HG02759 (cell line): ENCODE data around the gene GPR22.

Experiments
- ATAC-seq: cut with Tn5 transposase; IDR thresholded peaks from one replicate; pipeline ENCODE4 v1.9.1; 2021; ENCODE audit warnings: mild to moderate bottlenecking, moderate library complexity; ENCODE audit not compliant: unreplicated experiment

The GPR22 gene

DNA sequence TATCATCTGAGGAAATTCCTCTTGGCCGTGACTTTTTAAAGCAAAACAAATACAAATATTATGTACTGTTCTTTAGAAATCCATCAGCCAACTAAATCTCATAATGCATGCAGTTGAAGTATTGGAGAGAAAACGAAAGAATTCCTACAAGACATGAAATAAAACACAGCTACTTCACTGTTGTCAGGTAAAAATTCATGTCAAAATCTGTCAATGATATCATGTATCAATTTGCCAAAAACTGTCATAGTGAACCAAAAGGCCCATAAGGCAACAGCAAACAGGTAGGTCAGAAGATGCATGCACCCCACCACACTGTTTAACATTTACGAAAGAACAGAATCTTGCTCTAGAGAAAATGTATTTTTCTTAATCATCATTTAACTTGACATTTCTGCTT lies 2.3 kb downstream of the GPR22 start:
- ATAC-seq = no peak

DNA sequence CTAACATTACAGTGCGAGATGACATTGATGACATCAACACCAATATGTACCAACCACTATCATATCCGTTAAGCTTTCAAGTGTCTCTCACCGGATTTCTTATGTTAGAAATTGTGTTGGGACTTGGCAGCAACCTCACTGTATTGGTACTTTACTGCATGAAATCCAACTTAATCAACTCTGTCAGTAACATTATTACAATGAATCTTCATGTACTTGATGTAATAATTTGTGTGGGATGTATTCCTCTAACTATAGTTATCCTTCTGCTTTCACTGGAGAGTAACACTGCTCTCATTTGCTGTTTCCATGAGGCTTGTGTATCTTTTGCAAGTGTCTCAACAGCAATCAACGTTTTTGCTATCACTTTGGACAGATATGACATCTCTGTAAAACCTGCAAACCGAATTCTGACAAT lies 4.3 kb downstream of the GPR22 start:
- no peak for ATAC-seq

DNA sequence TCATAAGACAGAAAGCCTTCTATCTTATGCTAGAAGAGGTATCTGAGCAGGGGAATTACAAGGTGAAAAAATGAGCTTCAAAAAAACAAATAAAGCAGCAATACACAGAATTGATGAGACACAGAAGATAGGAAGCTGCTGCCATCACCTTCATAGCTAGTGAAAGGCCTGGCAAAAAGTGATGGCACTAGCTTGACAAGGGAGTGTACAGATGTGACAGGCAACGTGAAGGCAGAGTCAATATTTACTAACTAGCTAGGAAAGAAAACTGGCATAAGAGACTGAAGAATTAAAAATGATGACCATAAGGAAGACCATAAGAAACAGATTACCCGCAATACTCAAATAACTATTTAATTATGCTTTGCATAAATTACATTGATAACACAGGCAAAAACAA lies 9.4 kb downstream of the GPR22 start:
- no peak for ATAC-seq

DNA sequence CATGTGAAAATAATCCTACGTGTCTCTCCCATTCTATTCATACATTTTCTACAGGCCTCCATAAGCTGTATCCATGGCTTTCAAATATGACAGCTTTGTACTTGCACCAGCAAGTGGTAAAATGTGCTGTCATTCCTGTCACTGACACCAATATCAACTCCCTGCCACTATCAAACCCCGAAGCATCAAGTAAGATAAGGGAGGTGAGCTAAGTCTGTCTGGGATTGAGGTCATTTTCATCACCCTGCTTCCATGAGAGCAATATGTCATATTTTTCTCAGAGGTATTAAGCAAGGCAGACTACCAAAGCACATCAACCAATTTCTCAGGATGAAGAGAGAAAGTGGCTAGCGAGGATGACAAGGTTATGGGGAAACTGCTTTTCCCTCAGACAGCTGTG lies 11.1 kb downstream of the GPR22 start:
- no peak for ATAC-seq

DNA sequence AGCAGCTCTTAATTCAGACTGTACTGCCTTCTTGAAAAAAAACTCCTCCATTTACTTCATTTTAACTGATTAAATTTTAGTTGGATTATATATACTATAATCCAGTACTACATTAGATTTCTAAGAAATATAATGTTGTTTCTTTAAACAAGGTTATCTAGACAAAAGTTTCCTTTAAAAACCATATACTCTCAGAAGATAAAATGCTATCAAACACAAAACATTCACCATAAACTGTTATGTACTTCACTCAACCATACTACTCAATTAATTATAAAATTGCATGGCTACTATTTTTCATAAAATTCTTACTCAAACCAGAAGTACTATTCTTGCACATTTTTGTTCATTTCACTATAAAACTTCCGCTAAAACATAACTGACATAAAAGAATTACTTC lies 12.7 kb downstream of the GPR22 start:
- ATAC-seq = no peak

DNA sequence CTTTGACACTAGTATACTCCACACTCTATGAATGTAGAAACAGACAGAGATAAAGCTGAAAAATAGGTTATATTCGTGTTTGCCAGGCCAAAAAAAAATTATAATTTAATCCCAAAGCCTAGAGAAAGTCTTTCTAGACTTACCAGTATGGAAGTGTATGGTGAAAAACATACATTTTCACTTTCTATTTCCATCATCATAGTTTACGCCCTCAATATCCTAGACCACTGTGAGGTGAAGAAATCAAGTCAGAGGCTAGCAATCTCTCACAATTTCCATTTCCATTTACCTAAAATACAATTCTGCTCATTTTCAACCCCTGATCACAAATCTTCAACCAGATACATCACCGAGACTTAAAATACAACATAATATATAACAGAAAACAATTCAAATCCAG lies 16.2 kb downstream of the GPR22 start:
- ATAC-seq = no peak

DNA sequence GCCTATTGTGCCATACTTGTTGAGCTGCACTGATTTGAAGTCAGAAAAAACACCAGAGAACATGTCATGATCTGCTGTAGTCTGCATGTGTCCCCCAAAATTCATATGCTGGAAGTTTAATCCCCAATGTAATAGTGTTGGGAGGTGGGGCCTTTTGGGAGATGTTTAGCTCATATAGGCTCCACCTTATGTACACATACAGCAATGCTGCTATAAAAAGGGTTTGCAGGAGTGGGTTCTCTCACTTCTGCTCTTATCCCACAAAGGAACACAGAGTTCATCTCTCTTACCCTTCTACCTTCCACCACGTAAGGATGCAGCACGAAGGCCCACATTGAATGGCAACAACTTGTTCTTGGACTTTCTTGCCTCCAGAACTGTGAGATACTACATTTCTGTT lies 23.0 kb downstream of the GPR22 start:
- ATAC-seq = no peak

DNA sequence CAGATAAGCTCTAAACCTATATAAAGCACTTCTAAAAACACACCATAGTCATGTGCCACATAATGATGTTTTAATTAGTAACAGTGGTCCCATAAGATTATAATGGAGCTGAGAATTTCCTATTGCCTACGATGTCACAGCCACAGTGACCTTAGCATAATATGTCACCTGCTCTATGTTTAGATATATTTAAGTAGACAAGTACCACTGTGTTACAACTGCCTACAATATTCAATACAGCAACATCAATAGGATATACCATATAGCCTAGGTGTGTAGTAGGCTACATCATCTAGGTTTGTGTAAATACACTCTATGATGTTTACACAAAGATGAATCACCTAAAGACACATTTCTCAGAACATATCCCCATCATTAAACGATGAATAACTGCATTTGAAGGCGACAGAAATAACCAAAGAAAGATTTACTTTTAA lies 24.5 kb downstream of the GPR22 start:
- ATAC-seq = no peak

DNA sequence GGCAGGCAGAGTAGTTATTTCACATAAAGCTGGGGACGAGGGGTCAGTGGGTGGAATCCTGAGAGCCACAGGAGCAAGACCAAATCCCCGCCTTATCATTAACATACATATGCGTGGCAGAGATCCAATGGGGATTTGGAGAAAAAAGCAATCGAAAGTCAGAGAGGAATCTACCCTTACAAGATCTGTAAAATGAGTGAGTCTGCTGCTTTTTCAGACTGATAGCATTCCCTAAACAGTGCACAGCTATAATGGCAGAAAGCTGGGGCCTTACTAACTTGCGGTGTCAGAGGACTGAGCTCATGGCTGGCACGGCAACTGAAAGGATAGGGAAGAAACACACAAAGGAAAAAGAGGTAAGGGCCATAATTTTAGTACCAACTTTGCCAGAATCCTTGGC lies 25.0 kb downstream of the GPR22 start:
- no peak for ATAC-seq

DNA sequence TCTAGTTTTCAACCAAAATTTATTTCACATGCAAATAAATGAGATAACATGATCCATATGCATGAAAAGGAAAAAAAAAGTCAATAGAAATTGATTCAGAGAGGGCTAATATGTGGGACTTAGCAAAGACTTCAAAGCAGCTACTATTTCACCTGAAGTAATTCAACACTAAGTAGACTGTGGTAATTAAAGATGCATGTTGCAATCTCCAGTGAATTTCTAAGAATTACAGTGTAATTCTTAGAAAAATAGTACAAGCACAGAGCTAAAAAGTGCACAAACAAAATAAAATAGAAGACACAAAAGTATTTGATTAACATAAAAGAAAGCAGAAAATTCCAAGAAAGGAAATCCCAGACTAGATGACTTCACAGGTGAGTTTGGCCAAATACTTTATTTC lies 25.7 kb downstream of the GPR22 start:
- no peak for ATAC-seq

DNA sequence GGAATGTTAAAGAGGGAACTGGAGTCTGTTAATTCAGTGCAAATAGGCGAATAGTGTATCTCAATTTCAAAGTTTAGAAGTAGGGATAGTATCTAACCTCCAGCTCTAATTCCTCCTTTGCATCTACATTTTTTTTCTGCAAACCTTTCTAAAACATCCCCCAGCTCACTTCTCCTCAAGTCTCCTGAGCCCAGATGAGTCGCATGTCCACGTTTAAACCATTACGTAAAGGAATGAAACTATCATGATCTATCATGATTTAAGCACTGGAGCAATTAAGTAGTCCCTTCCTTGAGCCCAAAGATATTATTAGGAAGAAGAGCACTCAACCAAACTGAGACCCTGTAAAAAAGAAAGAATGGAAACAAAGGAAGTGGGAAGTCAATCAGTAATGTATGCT lies 29.9 kb downstream of the GPR22 start:
- no peak for ATAC-seq

DNA sequence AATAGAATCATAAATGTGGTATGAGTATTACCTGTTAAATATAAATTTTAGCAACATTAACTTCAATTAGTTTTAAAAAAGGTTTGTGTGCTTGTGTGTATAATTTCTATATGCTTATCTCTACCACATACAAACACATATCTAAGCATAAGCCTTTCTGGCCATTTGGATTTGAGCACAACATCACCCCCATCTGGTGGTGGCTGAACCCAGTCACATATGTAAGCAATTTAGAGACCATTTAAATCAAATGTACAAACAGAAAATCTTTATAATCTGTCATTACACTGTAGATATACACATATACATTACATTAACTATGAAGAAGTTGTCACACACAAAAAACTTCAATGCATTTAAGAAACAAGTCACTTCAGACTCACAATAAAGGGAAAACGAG lies 31.7 kb downstream of the GPR22 start:
- no peak for ATAC-seq

DNA sequence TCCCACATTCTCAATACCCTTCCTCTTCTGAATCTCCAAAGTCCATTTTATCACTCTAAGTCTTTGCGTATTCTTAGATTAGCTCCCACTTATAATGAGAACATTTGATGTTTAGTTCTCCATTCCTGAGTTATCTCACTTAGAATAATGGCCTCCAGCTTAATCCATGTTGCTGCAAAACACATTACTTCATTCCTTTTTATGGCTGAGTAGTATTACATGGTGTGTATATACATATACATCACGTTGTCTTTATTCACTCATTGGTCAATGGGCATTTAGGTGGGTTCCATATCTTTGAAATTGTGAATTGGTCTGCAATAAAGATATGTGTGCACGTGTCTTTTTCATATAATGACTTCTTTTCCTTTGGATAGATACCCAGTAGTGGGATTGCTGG lies 32.3 kb downstream of the GPR22 start:
- ATAC-seq = no peak

DNA sequence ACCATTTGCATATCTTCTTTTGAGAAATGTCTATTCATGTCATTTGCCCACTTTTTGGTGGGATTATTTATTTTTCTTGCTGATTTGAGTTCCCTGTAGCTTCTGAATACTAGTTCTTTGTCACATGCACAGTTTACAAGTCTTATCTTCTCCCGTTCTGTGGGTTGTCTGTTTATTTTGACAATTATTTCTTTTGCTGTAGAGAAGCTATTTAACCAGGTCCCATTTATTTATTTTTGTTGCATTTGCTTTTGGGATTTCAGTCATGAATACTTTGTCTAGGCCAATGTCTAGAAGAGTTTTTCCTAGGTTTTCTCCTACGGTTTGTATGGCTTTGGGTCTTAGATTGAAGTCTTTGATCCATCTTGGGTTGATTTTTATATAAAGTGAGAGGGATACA lies 32.9 kb downstream of the GPR22 start:
- ATAC-seq = no peak

DNA sequence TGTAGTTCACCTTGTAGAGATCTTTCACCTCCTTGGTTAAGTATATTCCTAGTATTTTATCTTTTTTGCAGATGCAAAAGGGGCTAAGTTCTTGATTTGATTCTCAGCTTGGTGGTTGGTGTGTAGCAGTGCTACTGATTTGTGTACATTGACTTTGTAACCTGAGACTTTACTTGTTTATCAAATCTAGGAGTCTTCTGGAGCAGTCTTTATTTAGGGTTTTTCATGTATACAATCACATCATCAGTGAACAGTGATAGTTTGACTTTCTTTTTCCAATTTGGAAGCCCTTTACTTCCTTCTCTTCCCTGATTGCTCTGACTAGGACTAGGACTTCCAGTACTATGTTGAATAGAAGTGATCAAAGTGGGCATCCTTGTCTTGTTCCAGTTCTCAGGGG lies 33.8 kb downstream of the GPR22 start:
- ATAC-seq = no peak

DNA sequence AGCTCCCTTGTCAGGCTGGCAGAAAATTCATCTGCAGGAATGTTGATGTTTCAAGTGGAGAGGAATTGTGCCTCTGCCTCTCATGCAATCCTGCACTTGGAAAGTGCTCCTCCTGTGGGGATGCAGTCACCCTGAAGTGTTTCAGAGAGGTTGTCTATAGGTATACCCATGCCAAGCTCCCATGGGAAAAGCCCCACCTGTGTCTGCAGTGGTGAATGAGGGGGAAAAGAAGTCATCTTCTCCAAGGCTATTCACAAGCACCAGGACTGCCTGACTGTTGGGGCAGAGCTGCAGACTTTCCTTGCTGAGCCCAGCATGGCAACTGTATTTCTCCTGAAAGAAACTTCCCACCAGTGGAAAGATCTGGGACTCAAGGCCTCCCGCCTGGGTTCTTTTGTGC lies 35.5 kb downstream of the GPR22 start:
- no peak for ATAC-seq

DNA sequence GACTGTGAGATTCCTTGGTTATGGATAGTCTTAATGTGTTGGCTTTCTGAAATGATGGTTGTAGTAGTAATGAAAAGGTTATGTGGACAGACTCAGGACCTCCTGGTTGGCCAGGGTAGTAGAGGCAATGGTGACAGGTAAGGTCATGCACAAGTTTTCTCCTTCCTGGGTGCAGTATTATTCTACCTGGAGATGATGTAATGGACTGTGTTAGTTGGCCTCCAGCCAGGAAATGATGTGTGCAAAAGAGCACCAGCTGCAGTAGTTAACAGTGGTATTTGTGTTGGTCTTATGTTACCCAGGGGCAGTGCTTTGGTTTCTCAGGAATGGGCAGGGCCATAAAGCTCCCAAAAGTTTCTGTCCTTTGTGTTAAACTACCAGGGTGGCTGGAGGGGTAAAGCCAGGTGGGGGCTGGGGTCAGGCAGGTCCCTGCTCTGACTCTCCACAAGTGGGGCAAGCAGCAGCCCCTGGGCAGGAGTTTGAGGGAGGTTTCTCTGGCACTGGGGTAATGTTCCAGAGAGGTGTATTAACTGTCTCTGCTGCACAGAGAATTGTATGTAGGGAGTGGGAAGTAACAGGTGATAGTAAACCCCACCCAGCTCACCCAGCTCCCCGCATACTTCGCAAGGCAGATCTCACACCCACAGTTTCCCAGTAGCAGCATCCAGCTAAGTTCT lies 36.3 kb downstream of the GPR22 start:
- no peak for ATAC-seq

DNA sequence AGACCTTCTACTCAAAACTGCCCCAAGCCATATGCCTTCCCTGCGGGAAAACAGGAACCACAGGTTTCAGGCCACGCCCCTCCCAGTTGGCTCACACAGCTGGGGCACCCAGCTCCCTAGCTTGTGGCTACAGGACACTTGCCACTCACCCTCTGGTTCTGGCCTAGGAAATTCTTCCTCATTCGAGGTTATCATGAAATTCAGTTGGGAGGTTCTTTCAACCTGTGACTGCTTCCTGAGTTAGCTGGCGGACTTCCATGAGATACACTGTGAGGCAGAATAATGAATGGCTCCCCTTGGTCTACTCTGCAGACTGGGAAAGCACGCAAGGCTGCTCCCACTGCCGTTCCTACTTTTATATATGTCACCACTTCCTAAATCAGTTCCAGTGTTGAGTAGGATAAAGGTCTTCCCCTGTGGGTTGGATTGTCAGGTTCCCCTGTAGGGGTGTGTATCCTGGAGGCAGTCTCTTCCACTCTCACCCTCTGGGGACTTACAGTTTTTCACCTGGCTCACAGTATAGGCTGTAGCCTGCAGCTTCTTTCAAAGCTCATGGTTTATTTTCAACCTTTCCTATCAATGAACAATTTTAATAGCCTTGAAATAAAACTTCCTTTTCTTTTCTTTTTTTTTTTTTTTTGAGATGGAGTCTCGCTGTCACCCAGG lies 37.0 kb downstream of the GPR22 start:
- no peak for ATAC-seq
